GM18508 (cell line): Measurements from ENCODE around the gene FARSB.

Experiments
- ATAC-seq: cut with Tn5 transposase; IDR thresholded peaks from one replicate; pipeline ENCODE4 v1.9.1; 2021; ENCODE audit warnings: moderate number of reproducible peaks; ENCODE audit not compliant: insufficient read depth, unreplicated experiment

The FARSB gene

GRCh38 chr2:222668494-222669154 is 12.7 kb upstream of the FARSB start:
- ATAC-seq: no peak

DNA sequence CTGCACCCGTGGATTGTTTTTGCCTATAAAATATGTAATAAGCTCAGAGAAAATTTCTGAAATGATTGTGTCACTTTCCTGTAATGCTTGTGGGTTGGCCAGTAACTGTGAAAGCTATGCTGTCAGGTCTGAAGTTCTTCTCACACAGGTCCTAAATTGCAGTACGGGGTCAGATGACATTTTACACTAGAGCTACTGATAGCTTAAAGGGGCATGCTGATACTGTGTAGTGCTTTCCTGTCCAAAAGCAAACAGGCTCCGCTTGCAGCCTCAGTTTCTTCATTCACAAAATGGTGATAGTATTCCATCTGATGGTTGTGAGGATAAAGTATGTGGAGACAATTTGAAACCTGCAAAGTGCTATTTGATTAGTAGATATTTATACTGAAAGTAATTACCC is 7.6 kb upstream of the FARSB start:
- ATAC-seq: no peak

- ATAC-seq: peak; percentile 19
These were observed 894 bp upstream of the FARSB start for GRCh38 chr2:222656526-222657446.

- no peak for ATAC-seq
These were observed 2.6 kb downstream of the FARSB start for GRCh38 chr2:222653280-222653679.

- ATAC-seq: no peak
These were observed 3.2 kb downstream of the FARSB start for GRCh38 chr2:222652491-222653255.

DNA sequence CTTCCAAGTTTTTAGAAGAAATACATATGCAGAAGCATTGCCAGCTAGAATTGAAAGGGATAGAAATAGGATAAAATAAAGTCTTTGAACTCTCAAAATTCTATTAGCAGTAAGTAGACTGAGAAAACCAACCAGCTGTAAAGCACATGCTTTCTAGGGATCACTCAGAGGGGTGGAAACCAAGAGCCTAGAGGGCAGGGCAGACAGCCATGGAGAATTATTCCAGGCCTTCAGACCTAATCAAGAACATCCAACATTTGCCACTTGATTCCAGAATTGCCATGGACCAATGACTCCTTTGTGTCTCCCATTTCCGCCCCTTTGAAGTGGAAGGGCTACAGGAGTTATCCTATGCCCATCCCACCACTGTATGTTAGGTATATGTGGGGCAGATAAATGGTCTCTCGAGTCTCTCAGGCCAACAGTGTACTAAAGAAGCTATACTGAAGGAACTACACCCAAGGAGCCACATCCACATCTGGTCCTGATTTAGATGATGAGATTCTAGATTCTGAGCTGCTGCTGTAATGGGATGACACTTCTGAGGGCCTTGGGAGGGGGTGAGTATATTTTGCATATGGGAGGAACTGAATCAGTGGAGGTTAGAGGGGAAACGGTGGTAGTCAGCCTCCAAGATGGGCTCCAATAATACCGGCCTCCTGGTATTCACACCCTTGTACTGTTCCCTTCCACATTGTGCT is 4.0 kb downstream of the FARSB start:
- ATAC-seq: no peak

GRCh38 chr2:222649801-222650200 is 6.1 kb downstream of the FARSB start:
- ATAC-seq: no peak

DNA sequence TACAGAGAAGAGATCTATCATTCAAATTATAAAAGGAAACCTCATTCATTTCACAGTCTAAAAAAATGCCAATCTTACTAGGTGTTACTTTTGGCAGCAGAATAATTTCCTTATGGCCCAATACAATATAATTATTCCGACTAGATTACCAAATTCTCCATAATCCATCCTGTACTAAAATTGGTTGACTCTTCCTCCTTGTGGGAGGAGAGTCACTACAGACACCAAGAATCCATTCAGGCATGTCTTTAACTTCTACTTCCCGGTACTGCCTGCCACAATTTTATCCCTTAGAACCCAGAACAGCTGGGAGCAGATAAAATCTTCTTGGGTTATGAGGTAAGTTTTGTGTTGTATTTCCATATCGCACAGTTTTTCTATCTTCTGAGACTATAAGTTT is 9.9 kb downstream of the FARSB start:
- ATAC-seq: no peak

DNA sequence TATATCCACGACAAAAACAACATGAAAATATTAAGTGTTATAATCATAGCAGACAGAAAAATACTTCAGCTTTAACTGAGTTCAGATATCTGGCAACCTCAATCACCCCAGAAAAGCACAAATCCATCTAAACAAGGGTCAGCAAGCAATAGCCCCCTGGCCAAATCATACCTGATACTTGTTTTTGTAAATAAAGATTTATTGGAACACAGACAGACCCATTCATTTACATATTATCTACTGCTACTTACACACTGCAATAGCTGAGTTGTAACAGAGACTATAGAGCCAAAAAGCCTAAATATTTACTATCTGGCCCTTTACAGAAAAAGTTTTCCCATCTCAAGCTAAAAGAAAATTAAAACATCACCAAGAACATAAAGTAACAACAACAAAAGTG is 12.8 kb downstream of the FARSB start:
- ATAC-seq: no peak

GRCh38 chr2:222641336-222641735 is 14.6 kb downstream of the FARSB start:
- no peak for ATAC-seq

DNA sequence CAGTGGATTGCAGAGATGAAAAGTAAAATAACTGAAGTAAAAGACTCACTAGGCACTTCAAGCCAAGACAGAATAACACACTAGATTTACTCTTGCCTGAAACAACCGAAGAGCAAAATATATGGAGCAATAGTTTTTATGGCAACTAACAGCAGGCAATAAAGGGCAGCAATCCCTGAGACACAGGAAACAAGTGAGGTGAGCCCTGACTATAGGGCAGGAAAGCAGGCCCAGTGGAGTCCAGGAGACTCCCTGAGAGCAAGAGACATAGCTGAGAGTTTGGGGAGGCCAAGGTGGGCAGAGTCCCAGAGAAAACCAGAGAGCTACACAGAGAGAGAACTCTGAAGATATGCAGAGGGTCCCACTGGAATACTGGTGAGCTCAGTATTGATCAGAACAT is 18.8 kb downstream of the FARSB start:
- ATAC-seq: no peak

GRCh38 chr2:222635295-222635694 is 20.6 kb downstream of the FARSB start:
- no peak for ATAC-seq

DNA sequence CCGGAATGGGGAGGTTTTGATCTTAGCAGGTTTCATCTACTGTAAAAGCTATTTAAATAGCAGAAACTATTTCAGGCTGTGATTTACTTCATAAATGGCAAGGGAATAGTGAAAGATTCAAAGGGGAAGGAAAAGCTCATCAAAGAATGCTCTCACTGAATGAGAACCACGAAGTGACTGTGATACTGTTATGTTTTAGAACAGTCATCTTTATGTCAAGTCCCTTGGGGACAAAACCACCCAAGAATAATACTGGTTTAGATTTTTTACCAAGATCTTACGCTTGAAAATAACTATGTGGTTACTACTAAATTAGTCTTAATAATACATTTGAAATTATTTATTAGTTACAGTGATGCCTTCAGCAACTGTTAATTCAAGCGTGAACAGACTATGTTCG is 28.1 kb downstream of the FARSB start:
- ATAC-seq: no peak

GRCh38 chr2:222623756-222624309 is 32.1 kb downstream of the FARSB start:
- ATAC-seq: no peak

DNA sequence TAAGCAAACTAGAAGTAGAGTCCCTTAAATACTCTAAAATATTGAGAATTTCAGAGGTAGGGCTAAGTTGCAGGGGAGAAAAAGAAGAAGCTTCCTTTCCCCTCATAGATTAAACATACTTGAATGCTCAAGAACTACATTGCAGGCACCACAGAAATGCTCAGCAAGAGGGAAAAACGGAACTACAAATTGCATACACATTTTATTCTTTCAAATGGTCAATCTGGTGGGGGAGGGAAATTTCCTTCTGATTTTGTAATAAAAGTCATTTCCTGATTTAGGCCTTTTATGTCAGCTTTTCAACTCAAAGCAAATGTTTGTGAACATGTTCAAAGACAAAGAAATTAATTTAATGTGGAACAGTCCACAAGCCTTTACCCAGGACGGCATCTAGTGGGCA is 33.0 kb downstream of the FARSB start:
- ATAC-seq: no peak

GRCh38 chr2:222621893-222622292 is 34.0 kb downstream of the FARSB start:
- no peak for ATAC-seq

- no peak for ATAC-seq
These were observed 40.6 kb downstream of the FARSB start for GRCh38 chr2:222615320-222615719.

DNA sequence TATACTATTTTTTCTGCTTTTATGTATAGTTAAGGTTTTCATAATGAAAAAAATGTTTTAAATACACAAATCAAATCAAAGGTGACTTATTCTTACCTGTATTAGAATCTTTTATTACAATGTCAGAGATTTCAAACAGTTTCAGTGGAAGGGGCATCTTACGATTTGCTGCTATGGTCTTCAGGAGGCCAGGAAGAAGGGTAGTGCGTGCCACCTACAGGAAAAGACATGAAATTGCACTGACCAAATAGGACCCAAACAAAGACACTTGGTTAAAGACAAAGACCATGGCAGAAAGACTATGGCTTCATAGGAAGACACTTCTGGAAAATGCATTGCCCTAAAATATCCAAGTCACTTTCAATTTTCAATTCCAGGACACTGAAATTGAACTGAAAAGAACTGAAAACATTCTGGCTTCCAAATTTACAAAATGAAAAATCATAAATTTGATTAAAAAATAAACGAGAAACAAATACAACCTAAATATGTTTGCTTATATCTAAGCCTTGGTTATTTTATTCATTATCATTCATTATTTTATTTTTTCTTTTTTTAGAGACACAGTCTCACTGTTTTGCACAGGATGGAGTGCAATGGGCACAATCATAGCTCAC is 42.1 kb downstream of the FARSB start:
- no peak for ATAC-seq

DNA sequence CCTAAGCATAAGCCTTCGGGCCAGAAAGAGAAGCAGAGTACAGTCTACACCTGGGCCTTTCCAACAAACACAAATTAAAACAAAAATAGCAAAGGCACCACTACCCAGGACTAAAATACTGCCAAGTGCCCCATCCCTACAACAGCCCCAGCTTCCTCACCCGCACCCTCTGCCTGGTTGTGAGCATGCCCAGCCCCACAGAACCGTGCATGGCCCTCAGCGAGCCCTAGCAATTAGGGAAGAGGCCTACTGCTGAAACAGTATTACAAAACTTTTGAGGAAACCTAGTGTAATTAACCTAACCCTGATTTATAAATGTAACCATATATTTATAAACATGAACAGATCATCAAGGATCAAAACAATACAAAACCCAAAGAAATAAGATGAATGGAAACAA is 44.2 kb downstream of the FARSB start:
- no peak for ATAC-seq

DNA sequence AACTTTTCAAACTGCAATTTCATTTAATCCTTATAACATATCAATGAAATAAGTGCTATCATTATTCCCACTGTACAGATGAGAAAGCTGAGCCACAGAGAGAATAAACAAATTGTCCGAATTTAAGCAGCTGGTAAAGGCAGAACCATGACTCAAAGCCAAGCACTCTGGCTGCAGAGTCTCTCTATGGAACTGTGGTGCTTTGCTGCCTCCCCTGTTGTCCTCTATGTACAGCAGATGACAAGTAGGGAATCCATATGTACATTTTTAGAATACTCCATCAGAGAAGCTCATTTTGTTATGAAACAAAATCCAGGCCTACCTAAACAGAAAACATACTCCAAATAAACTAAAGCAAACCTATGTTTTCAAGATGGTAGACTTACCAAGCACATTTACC is 45.1 kb downstream of the FARSB start:
- no peak for ATAC-seq
